ENCODE measurements around the gene HOXC6.

The HOXC6 gene

GRCh38 chr12:54060174-54060974 is 32.1 kb downstream of the HOXC6 start:
- FAIRE-seq (no peak), DNase-seq (ENCODE audit: insufficient read length, low spot score) (no peak)
- TF ChIP-seq SPI1 (IDR thresholded peaks at IDR 0.05; ENCODE audit: low read depth, low read length) (no peak), PAX5 (IDR thresholded peaks at IDR 0.05; ENCODE audit: insufficient read depth, low read length, severe bottlenecking) (no peak), TAF1 (IDR thresholded peaks at IDR 0.05; ENCODE audit: low read depth, low read length) (no peak), POLR2AphosphoS5 (IDR thresholded peaks at IDR 0.05; ENCODE audit: low read depth, low read length) (no peak), POLR2A (IDR thresholded peaks at IDR 0.05; ENCODE audit: low read depth, low read length) (no peak), POU2F2 (IDR thresholded peaks at IDR 0.05; ENCODE audit: low read depth, low read length) (no peak)

- FAIRE-seq = no peak
- TF ChIP-seq PAX5 (IDR thresholded peaks at IDR 0.05; ENCODE audit: insufficient read depth, low read length, severe bottlenecking) (no peak), TAF1 (IDR thresholded peaks at IDR 0.05; ENCODE audit: low read depth, low read length) (no peak), POU2F2 (IDR thresholded peaks at IDR 0.05; ENCODE audit: low read depth, low read length) (no peak), POLR2A (IDR thresholded peaks at IDR 0.05; ENCODE audit: low read depth, low read length) (no peak), SPI1 (IDR thresholded peaks at IDR 0.05; ENCODE audit: low read depth, low read length) (no peak), POLR2AphosphoS5 (IDR thresholded peaks at IDR 0.05; ENCODE audit: low read depth, low read length) (no peak)
- DNase-seq (ENCODE audit: insufficient read length, low spot score) = no peak
These were observed 32.9 kb downstream of the HOXC6 start for GRCh38 chr12:54060975-54061778.

DNA sequence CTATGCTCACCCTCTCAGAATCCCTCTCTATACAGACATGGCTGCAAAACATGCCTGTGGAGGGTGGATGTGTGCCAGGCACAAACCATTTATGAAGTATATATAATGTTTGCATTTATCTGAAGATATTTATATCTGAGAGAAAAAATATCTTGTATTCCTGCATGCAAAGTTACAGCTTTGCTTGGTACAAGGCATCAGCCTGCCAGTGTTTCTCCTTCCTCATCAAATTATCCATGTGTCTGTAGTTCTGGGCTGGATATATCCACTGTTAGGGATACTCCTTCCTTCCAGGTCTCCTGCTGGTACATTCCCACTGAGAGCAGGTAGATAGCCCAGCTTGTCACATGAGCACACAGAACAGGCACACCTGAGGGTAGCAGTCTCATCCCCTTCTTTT is 37.4 kb downstream of the HOXC6 start:
- no peak for DNase-seq (ENCODE audit: insufficient read length, low spot score)
- TF ChIP-seq PAX5 (IDR thresholded peaks at IDR 0.05; ENCODE audit: insufficient read depth, low read length, severe bottlenecking) (no peak), POLR2AphosphoS5 (IDR thresholded peaks at IDR 0.05; ENCODE audit: low read depth, low read length) (no peak), POLR2A (IDR thresholded peaks at IDR 0.05; ENCODE audit: low read depth, low read length) (no peak), TAF1 (IDR thresholded peaks at IDR 0.05; ENCODE audit: low read depth, low read length) (no peak), POU2F2 (IDR thresholded peaks at IDR 0.05; ENCODE audit: low read depth, low read length) (no peak), SPI1 (IDR thresholded peaks at IDR 0.05; ENCODE audit: low read depth, low read length) (no peak)
- no peak for FAIRE-seq

- no peak for DNase-seq (ENCODE audit: insufficient read length, low spot score)
- TF ChIP-seq POLR2A (IDR thresholded peaks at IDR 0.05; ENCODE audit: low read depth, low read length) (no peak), PAX5 (IDR thresholded peaks at IDR 0.05; ENCODE audit: insufficient read depth, low read length, severe bottlenecking) (no peak), SPI1 (IDR thresholded peaks at IDR 0.05; ENCODE audit: low read depth, low read length) (0 out of 2 replicates have a peak, but pooled peaks have one; percentile 3), POU2F2 (IDR thresholded peaks at IDR 0.05; ENCODE audit: low read depth, low read length) (no peak), TAF1 (IDR thresholded peaks at IDR 0.05; ENCODE audit: low read depth, low read length) (no peak)
- no peak for FAIRE-seq
These were observed 38.2 kb downstream of the HOXC6 start for GRCh38 chr12:54066408-54066807.

DNA sequence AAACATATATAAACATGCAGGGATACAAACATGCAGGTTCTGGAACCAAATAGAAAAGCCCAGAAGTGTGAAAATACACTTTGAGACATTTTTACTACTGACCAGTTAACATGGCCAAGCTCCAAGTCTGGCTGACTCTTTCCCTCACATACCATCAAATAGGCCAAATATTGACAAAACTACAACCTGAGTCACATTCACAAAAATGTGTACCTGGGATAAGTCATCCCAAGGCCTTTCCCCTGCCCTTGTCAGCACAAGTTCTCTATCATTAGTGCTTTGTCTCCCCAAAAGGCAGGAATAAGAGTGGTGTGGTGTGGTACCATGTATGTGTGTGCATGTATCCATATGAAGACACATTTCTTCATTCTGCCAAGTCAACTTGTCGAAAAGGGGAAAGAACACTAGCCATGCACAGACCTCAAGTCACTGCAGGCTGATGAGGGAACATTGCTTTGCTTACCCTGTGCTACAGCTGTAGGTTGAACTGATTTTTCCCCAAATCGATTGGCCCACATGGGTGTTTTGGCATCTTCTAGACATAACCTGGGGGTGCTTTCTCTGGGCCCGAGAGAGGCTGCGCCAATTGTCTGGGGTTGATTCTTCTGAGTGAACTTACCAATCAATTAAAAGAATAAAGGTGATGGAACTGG is 40.3 kb downstream of the HOXC6 start:
- no peak for FAIRE-seq

DNA sequence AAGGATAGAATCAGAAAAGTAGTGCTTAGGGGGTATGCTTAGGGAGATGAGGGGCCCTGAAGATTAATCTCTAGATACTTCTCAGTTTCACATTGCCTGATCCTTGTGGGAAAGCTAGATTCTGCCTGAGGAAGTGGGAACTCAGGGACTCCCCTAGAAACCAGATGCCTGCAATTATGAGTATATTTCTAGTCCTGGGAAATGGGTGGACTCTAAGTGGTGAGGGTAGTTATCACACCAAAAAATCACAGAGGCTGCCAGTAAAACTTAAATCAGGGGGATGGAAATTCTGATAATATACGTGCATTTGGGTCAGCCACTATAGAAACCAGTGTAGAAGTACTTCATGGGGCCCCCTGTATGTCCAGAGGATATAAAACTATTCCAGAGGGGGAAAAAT is 43.7 kb downstream of the HOXC6 start:
- DNase-seq (ENCODE audit: insufficient read length, low spot score) = no peak
- FAIRE-seq = no peak
- no peak for TF ChIP-seq PAX5 (IDR thresholded peaks at IDR 0.05; ENCODE audit: insufficient read depth, low read length, severe bottlenecking)
- TF ChIP-seq POLR2AphosphoS5 (IDR thresholded peaks at IDR 0.05; ENCODE audit: low read depth, low read length) = no peak
- TF ChIP-seq TAF1 (IDR thresholded peaks at IDR 0.05; ENCODE audit: low read depth, low read length) = no peak
- no peak for TF ChIP-seq SPI1 (IDR thresholded peaks at IDR 0.05; ENCODE audit: low read depth, low read length)
- no peak for TF ChIP-seq POLR2A (IDR thresholded peaks at IDR 0.05; ENCODE audit: low read depth, low read length)
- no peak for TF ChIP-seq POU2F2 (IDR thresholded peaks at IDR 0.05; ENCODE audit: low read depth, low read length)

More for the DNA sequence above, 40.3 kb downstream of the HOXC6 start:
- TF ChIP-seq POLR2AphosphoS5 (IDR thresholded peaks at IDR 0.05; ENCODE audit: low read depth, low read length) (no peak), TAF1 (IDR thresholded peaks at IDR 0.05; ENCODE audit: low read depth, low read length) (no peak), PAX5 (IDR thresholded peaks at IDR 0.05; ENCODE audit: insufficient read depth, low read length, severe bottlenecking) (no peak), POU2F2 (IDR thresholded peaks at IDR 0.05; ENCODE audit: low read depth, low read length) (no peak), SPI1 (IDR thresholded peaks at IDR 0.05; ENCODE audit: low read depth, low read length) (no peak), POLR2A (IDR thresholded peaks at IDR 0.05; ENCODE audit: low read depth, low read length) (no peak)
- no peak for DNase-seq (ENCODE audit: insufficient read length, low spot score)

DNA sequence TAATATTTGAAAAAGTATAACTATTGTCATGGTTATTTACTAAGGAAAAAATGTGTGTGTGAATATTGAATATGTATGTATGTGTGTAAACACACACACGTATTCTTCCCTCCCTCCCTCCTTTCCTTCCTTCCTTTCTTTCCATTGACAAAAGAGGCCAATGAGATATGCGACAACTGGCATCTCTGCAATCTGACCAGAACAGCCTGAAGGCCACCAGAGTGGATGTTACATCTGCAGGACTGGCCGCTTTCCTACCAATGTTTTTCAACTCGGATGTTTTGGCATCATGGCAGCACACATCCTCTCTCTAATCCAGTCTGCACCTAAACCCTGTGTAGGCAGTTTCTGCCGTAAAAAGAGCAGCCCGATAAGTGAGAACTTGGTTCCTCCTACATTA is 46.1 kb downstream of the HOXC6 start:
- TF ChIP-seq POLR2A (IDR thresholded peaks at IDR 0.05; ENCODE audit: low read depth, low read length) (no peak), POU2F2 (IDR thresholded peaks at IDR 0.05; ENCODE audit: low read depth, low read length) (no peak), SPI1 (IDR thresholded peaks at IDR 0.05; ENCODE audit: low read depth, low read length) (no peak), POLR2AphosphoS5 (IDR thresholded peaks at IDR 0.05; ENCODE audit: low read depth, low read length) (no peak), PAX5 (IDR thresholded peaks at IDR 0.05; ENCODE audit: insufficient read depth, low read length, severe bottlenecking) (no peak), TAF1 (IDR thresholded peaks at IDR 0.05; ENCODE audit: low read depth, low read length) (no peak)
- FAIRE-seq (no peak), DNase-seq (ENCODE audit: insufficient read length, low spot score) (no peak)

DNA sequence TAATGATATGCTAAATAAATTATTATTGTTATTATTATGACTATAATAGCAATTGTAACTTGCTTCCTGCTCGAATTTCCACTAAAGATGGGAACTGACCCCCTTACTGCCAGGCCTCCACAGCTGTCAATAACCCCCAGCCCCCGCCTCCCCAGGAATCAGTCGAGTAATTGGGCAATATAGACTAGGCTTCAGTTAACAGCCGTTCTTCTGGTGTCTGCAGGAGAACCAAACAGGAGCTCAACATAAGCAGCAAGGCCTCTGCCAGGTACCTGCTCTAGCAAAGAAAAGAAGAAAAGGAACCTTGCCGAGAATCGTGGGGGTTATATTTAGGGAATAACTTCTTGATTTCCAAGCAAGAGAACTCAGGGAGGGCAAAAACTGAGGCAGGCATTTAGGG is 47.2 kb downstream of the HOXC6 start:
- TF ChIP-seq PAX5 (IDR thresholded peaks at IDR 0.05; ENCODE audit: insufficient read depth, low read length, severe bottlenecking) (no peak), POLR2A (IDR thresholded peaks at IDR 0.05; ENCODE audit: low read depth, low read length) (no peak), POU2F2 (IDR thresholded peaks at IDR 0.05; ENCODE audit: low read depth, low read length) (no peak), POLR2AphosphoS5 (IDR thresholded peaks at IDR 0.05; ENCODE audit: low read depth, low read length) (no peak), SPI1 (IDR thresholded peaks at IDR 0.05; ENCODE audit: low read depth, low read length) (no peak), TAF1 (IDR thresholded peaks at IDR 0.05; ENCODE audit: low read depth, low read length) (no peak)
- no peak for DNase-seq (ENCODE audit: insufficient read length, low spot score)
- FAIRE-seq = no peak

All from GM12891 (cell line).